Measurements from ENCODE around the gene DZIP1L. TPM values are rescaled to one million over a fixed set of nuclear protein-coding genes. Genes with fewer than 3 reads are reported as not detected.

The DZIP1L gene
- total and polyA plus RNA-seq, 7 donors, result 1.2 to 33.0 (median 16.8) TPM; not detected in 1

- no peaks in the 10 kb centered on the region for H3K27me3 ChIP-seq
- WGBS, 2 donors, result 74 to 85% methylated on average over 4 of the region's 4 CpGs
- peaks cover 0 to 75% (median 18%) of the 10 kb centered on the region in 4 donors for H3K36me3 ChIP-seq
- intact Hi-C loops (cut with DNase I), result no loop called here
- H3K4me1 ChIP-seq, result peaks cover 0 to 13% (median 10%) of the 10 kb centered on the region in 4 donors
- no peak overlapping the region for H3K27ac ChIP-seq
- no peak overlapping the region for H3K4me3 ChIP-seq
- H3K9me3 ChIP-seq, result no peaks in the 10 kb centered on the region
- no peak for DNase-seq
- no peak for TF ChIP-seq EP300 (IDR thresholded peaks at IDR 0.05)
- no peak for TF ChIP-seq CTCF (IDR thresholded peaks at IDR 0.05)
- TF ChIP-seq POLR2AphosphoS5 (IDR thresholded peaks at IDR 0.05), result no peak
- TF ChIP-seq POLR2A (IDR thresholded peaks at IDR 0.05), result no peak
These were observed 37.3 kb downstream of the DZIP1L start for GRCh38 chr3:138078096-138078495.

- no peak for TF ChIP-seq CTCF (IDR thresholded peaks at IDR 0.05)
- no peak for TF ChIP-seq EP300 (IDR thresholded peaks at IDR 0.05)
- no peak for TF ChIP-seq POLR2A (IDR thresholded peaks at IDR 0.05)
- no peak for TF ChIP-seq POLR2AphosphoS5 (IDR thresholded peaks at IDR 0.05)
- Histone ChIP-seq H3K9me3 (no peaks in the 10 kb centered on the region), H3K4me1 (no peaks in the 10 kb centered on the region), H3K27me3 (no peaks in the 10 kb centered on the region), H3K4me3 (no peak overlapping the region), H3K36me3 (peaks cover 12 to 68% (median 15%) of the 10 kb centered on the region in 4 donors), H3K27ac (no peak overlapping the region)
- intact Hi-C loops (cut with DNase I), result no loop called here
- WGBS, 2 donors, result 67 to 82% methylated on average over 8 of the region's 8 CpGs
- no peak for DNase-seq
These were observed 42.6 kb downstream of the DZIP1L start for GRCh38 chr3:138072796-138073195.

- intact Hi-C loops (cut with DNase I), result no loop called here
- Histone ChIP-seq H3K4me3 (no peak overlapping the region), H3K27me3 (no peaks in the 10 kb centered on the region), H3K4me1 (no peaks in the 10 kb centered on the region), H3K36me3 (peaks cover 28 to 68% (median 32%) of the 10 kb centered on the region in 4 donors), H3K27ac (no peak overlapping the region), H3K9me3 (no peaks in the 10 kb centered on the region)
- DNase-seq, result no peak
- no peak for TF ChIP-seq CTCF (IDR thresholded peaks at IDR 0.05)
- no peak for TF ChIP-seq POLR2AphosphoS5 (IDR thresholded peaks at IDR 0.05)
- no peak for TF ChIP-seq POLR2A (IDR thresholded peaks at IDR 0.05)
- TF ChIP-seq EP300 (IDR thresholded peaks at IDR 0.05), result no peak
- 59 to 90% methylated on average over 4 of the region's 4 CpGs for WGBS, 2 donors
These were observed 45.4 kb downstream of the DZIP1L start for GRCh38 chr3:138070006-138070405.

GRCh38 chr3:138068579-138069174, 46.7 kb downstream of the DZIP1L start:
- Histone ChIP-seq H3K36me3 (peaks cover 33 to 70% (median 40%) of the 10 kb centered on the region in 4 donors), H3K27ac (no peak overlapping the region), H3K27me3 (no peaks in the 10 kb centered on the region), H3K4me3 (no peak overlapping the region), H3K9me3 (no peaks in the 10 kb centered on the region), H3K4me1 (no peaks in the 10 kb centered on the region)
- DNase-seq, result peak; percentile 85
- TF ChIP-seq EP300 (IDR thresholded peaks at IDR 0.05) (no peak), POLR2AphosphoS5 (IDR thresholded peaks at IDR 0.05) (no peak), CTCF (IDR thresholded peaks at IDR 0.05) (peak; percentile 84 to 98 (median 93))
- WGBS, 2 donors, result 19 to 27% methylated on average over 14 of the region's 14 CpGs
- intact Hi-C loops (cut with DNase I), result loop anchor here (1.0 kb wide), 1 partner anchor 51 kb away; no protein-coding TSS in a partner anchor

GRCh38 chr3:138068046-138068445, 47.4 kb downstream of the DZIP1L start:
- Histone ChIP-seq H3K36me3 (peaks cover 33 to 70% (median 40%) of the 10 kb centered on the region in 4 donors), H3K27me3 (no peaks in the 10 kb centered on the region), H3K4me1 (no peaks in the 10 kb centered on the region), H3K9me3 (no peaks in the 10 kb centered on the region), H3K4me3 (no peak overlapping the region), H3K27ac (no peak overlapping the region)
- intact Hi-C loops (cut with DNase I), result loop anchor here (1.0 kb wide), 1 partner anchor 51 kb away; no protein-coding TSS in a partner anchor
- DNase-seq, result no peak
- TF ChIP-seq POLR2A (IDR thresholded peaks at IDR 0.05), result no peak
- TF ChIP-seq CTCF (IDR thresholded peaks at IDR 0.05), result no peak
- no peak for TF ChIP-seq EP300 (IDR thresholded peaks at IDR 0.05)
- TF ChIP-seq POLR2AphosphoS5 (IDR thresholded peaks at IDR 0.05), result no peak
- 75 to 87% methylated on average over 8 of the region's 8 CpGs for WGBS, 2 donors
